Measurements from ENCODE around the gene NUAK2. TPM values are rescaled to one million over a fixed set of nuclear protein-coding genes. Genes with fewer than 3 reads are reported as not detected.

The NUAK2 gene
- total RNA-seq, 1 experiment from 2014 or later: 0.55 TPM

DNA sequence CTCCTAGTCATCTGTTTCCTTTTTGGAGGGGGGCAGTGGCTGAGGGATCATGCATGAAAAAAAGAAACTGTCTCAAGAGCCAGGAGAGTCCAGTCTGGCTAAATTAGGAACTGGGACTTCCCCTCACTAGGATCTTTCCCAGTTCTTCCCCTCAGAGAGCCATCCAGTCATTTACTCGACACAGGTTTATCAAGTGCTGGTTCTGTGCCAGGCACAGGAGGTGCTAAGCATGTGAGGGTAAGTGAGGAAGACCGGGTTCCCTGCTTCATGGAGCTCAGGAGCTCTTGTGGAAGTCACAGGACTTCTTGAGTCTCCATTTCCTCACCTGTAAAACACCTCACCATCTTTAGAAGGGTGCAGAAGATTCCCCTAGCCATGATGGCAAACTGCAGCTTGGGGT is 8.6 kb upstream of the NUAK2 start:
- in situ Hi-C loops (cut with HindIII; ENCODE audit: low pct_unique_long_range_greater_than_20kb, low sequenced_read_pairs): no loop called here
- no peak for DNase-seq (ENCODE audit: low read depth, low spot score)

DNA sequence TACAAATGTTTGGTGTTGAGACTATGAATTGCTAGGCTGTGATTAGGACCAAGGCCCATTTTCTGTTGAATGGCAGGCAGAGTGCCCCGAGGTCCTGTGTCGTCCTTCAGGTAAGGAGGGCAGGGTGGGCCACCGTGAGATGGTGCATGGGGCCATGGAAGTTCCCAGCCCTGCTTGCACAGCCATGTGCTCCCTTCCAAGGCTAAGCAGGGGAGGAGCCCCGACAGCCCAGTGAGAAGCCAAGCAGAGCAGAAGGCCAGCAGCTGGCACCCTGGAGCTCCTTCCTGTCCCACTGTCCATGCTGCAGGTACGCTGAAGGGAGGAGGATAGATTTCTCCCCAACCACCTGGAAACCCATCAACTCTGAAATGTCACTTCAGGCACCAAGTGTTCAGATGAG is 8.2 kb upstream of the NUAK2 start:
- no peak for DNase-seq (ENCODE audit: low read depth, low spot score)
- in situ Hi-C loops (cut with HindIII; ENCODE audit: low pct_unique_long_range_greater_than_20kb, low sequenced_read_pairs): no loop called here

DNA sequence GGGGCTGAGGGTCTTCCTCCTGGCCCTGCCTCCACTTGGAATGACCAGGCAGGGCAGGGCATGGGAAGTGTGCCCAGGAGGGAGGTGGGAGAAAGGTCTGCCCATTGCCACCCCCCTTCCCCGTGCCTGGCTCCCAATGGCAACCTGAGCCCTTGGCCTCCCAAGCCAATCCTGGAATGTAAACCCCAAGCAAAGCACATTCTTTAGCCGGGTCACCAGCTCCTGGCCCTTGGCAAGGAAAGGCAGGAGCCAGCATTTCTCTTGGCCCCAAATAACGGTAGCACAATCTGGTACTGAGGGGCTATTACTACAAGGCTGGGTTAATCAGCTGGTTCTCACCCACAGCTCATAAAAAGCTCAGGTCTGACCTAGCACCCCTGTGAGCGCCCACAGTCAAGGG is 6.9 kb upstream of the NUAK2 start:
- DNase-seq (ENCODE audit: low read depth, low spot score): no peak
- in situ Hi-C loops (cut with HindIII; ENCODE audit: low pct_unique_long_range_greater_than_20kb, low sequenced_read_pairs): no loop called here

DNA sequence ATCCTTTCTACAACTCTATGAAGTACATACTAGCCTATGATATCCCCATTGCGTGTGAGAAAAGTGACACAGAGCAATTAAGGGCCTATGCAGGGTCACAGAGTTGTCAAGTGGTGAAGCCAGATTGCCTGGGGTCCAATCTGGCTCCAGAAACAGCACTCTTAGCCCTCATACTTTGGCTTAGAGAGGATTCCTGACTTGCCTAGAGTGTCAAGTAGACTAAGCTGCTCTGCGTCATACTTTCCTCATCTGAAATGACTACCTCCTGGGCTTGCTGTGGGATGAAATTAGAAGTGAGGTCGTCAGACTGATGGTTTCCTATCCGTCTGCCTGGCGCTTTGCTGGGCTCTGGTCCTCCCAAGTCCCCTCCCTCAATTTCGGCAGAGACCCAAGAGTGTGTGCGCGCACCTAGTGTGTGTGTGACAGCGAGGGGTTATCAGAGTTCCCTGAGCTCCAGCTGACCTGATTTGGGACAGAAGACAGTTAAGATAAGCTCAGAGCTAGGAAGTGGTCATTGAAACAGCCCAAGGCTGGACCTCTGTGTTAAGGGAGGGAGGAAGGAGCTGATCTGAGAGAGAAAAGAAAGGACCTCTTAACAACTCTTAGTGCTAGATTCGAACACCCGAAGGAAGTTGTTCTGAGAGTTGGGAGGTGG is 5.4 kb upstream of the NUAK2 start:
- in situ Hi-C loops (cut with HindIII; ENCODE audit: low pct_unique_long_range_greater_than_20kb, low sequenced_read_pairs): no loop called here
- DNase-seq (ENCODE audit: low read depth, low spot score): no peak

DNA sequence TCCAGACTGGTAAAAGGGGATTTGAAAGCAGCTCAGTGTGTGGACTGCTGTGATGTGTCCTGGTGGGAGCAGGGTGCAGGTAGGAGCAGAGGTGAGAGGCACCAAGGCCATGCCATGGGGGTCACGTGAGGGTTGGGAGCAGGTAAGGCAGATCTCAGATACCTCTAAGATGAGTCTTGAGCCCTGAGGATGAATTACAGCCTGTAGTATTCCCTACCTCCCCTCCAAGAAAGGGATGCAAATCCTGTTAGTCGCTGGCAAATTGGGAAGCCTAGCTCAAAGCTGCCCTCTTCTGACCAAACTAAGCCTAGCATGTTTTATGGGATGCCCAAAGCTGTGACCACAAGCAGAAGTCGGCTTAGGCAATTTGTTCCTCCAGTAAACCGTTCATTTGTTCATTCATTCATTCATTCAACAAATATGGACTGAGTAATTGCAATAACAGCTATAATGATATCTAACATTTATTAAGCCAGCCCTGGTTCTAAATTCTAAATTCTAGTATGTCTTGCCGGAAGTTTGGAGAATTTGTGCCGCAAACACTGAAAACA is 3.9 kb upstream of the NUAK2 start:
- in situ Hi-C loops (cut with HindIII; ENCODE audit: low pct_unique_long_range_greater_than_20kb, low sequenced_read_pairs): no loop called here
- peak; percentile 77 for DNase-seq (ENCODE audit: low read depth, low spot score)

DNA sequence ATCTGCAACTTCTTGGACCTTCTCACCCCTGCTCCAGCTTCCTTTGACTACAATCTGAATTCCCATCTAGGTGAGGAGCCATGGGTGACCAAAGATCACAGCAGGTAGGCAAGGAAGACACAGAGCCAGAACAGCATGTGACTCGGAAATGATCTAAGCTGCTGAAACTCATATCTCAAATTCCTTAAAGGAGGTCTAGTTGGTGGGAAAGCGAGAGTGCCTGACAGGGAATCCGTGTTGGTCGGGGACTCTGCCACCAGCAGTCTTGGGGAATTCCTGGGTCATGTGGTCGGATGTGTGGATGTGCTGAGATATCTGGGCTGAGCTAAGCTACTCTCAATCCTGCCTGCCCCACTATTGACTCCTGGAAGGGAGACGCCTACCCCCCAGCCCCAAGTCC is 3.2 kb upstream of the NUAK2 start:
- in situ Hi-C loops (cut with HindIII; ENCODE audit: low pct_unique_long_range_greater_than_20kb, low sequenced_read_pairs): no loop called here

DNA sequence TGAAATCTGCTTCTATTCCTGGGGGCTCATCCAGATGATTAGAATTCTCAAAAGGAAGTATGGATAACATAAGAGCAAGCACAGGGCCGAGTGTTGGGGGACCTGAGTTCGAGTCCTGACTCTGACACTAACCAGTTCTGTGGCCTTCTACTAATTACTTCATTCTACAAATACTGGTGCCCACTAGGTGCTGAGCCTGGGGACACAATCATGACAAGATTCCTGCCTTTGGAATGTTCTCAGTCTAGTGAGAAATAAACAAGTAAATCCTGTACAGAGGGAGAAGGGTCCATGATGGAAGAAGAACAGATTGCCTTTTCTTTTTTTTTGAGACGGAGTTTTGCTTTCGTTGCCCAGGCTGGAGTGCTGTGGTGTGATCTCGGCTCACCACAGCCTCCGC is 2.2 kb upstream of the NUAK2 start:
- in situ Hi-C loops (cut with HindIII; ENCODE audit: low pct_unique_long_range_greater_than_20kb, low sequenced_read_pairs): no loop called here
- no peak for DNase-seq (ENCODE audit: low read depth, low spot score)

More for the DNA sequence above, 3.2 kb upstream of the NUAK2 start:
- no peak for DNase-seq (ENCODE audit: low read depth, low spot score)

DNA sequence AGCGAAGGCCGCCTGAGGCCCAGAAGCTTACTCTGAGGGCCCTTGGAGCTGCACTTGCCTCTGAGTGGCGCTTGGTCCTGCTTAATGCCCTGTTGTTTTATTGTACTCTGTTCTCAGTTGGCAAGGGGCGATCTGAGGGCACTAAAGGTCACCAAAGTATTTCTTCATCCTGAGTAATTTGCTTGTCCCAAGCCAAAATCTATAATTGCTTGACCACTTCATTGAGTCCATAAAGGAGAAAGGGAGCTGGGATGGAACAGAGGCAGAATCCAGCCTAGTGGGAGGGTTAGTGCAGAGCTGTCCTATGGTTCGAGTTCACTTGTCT is 376 bp upstream of the NUAK2 start:
- in situ Hi-C loops (cut with HindIII; ENCODE audit: low pct_unique_long_range_greater_than_20kb, low sequenced_read_pairs): no loop called here
- no peak for DNase-seq (ENCODE audit: low read depth, low spot score)

DNA sequence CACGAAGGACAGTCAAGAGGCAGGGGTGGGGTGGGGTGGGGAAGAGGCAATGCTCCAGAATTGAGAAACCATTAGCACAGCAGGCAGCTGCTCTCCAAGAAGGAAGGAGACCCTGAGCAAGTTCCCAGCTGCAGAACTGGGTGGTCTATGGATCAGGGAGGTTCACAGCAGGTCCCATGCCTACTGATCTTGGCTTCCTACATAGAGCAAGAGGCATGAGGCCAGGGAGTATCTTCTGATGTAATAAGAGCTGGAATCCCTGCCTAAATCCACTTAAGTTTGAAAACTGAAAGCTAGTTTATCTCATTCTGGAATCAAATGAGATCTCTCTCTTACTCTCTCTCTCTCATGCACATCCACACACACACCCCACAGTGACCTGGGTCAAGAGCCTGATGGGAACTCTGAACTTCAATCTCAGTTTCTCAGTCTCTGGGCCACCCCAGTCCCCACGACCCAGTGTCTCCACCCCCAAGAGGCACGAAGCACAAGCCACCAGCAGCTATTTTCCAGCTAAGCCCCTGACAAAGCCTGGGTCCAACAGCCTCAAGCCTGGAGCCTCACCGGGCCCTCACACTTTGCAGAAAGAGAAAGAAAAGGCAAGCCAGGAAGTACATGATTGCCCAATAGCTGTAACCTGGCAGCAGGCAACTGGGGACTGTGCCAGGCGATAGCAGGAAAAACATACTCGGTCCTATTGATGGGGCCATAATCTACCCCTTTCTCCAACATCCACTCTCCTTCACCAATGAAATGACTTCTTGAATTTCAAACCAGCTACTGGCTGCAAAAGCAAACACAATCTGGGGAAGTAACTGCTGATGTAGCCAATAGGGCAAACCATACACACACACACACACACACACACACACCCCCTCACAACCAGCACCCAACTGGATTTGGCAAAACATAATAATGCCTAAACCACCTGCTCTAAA is 2.2 kb downstream of the NUAK2 start:
- no peak for DNase-seq (ENCODE audit: low read depth, low spot score)
- in situ Hi-C loops (cut with HindIII; ENCODE audit: low pct_unique_long_range_greater_than_20kb, low sequenced_read_pairs): no loop called here

DNA sequence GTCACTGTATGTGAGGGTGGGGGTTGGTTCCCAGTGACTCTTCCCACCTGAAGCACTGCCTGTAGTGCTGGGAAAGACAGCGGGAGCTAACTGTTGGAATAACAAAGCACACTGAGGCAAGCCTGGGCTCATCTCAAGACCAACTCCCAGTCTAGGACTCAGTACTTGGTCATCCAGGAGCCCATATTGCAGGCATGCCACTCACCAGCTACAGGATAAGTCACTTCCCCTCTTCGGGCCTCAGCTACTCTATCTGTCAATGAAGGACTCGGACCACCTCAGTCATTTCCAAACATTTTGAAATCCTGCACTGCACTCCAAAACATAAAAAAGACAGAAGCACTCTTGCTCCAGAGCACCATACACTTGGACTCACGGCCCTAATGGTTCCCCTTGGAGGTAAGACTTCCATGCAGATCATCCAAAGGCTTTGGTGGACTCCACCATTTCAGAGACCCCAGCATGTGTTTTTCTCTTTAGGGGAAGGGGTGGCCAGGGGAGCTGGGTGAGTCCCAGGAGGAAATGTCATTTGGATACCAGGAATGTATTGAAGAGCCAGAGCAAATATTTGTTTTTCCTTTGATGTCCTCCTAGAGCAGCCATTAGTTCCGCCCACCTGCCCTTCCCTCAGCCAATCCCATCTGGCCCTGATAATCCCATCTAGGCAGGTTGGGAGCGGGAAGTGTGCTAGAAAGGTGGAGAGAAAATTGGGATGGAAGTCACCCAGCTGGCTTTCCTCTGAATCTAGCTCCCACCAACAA is 3.1 kb downstream of the NUAK2 start:
- DNase-seq (ENCODE audit: low read depth, low spot score): no peak
- in situ Hi-C loops (cut with HindIII; ENCODE audit: low pct_unique_long_range_greater_than_20kb, low sequenced_read_pairs): no loop called here

DNA sequence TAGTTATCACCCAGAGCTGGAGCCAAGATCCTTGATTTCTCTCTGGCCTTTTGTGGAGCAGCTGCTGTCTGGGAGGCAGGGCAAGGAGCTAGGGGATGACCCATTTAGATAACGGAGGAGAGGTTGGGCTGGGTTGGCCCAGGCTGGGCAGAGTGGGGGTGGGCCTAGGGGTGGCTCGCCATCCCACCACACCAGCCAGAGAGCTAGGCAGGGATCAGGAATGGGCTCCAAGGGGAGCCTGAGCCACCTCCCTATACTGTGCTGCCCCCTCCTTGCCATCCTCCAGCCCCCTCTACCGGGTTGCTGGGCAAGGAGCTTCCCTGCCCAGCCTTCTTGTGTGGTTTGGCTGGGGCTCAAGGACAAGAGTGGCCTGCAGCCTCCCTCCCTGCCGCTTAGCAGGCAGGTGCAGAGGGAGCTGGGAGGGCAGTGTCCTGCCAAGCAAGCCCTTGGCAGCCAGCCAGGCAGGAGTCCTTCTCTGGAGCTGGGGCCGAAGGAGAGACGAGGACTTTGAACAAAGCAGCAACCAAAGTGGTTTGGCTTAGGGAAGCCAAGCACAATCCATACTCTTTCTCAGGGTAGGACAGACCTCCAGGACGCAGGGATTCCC is 4.1 kb downstream of the NUAK2 start:
- DNase-seq (ENCODE audit: low read depth, low spot score): no peak
- in situ Hi-C loops (cut with HindIII; ENCODE audit: low pct_unique_long_range_greater_than_20kb, low sequenced_read_pairs): no loop called here

DNA sequence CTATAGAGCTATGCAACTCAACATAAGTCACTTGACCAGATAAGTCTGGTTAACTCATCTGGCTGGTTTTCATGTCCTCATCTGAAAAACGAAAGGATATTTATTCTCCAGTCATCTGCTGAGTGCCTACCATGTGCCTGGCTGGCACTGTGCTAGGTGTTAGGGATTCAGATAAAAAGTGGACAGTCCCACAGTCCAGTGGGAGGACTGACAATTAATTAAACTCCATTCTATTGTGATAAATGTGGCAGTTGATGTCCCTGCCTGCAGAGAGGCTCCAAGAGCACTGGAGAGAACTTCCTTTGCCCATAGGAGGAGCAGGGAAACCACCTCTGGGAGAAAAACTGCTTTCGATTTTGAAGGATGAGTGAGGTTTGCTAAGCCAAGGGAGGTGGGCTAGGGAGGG is 5.4 kb downstream of the NUAK2 start:
- in situ Hi-C loops (cut with HindIII; ENCODE audit: low pct_unique_long_range_greater_than_20kb, low sequenced_read_pairs): no loop called here
- no peak for DNase-seq (ENCODE audit: low read depth, low spot score)

DNA sequence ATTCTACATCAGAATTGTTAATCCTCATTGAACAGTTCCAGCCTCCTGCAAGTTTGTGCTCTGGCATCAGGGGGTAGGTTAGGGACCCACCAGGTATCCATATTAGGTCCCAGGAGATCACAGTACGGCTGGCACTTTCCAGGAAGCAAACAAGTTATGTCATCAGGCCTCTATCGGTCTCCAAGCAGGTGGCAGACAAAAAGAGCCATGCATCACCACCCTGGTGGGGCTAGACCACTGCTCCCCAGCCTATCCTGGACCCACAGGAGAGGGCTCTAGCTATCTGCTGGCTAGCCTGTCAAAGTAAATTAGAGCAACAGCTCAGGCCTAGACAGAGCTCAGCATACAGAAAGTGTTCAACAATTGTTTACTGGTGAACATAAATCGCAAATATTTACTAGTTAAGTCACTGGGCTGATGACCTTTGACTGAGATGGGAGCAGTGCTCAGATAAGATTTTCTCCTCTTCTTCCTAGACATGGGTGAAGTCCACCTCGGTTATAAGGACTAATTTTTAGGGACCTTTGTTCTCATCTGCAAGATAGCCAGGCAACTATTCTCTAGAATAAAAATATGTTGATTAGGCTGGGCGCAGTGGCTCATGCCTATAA is 6.4 kb downstream of the NUAK2 start:
- no peak for DNase-seq (ENCODE audit: low read depth, low spot score)
- in situ Hi-C loops (cut with HindIII; ENCODE audit: low pct_unique_long_range_greater_than_20kb, low sequenced_read_pairs): no loop called here

DNA sequence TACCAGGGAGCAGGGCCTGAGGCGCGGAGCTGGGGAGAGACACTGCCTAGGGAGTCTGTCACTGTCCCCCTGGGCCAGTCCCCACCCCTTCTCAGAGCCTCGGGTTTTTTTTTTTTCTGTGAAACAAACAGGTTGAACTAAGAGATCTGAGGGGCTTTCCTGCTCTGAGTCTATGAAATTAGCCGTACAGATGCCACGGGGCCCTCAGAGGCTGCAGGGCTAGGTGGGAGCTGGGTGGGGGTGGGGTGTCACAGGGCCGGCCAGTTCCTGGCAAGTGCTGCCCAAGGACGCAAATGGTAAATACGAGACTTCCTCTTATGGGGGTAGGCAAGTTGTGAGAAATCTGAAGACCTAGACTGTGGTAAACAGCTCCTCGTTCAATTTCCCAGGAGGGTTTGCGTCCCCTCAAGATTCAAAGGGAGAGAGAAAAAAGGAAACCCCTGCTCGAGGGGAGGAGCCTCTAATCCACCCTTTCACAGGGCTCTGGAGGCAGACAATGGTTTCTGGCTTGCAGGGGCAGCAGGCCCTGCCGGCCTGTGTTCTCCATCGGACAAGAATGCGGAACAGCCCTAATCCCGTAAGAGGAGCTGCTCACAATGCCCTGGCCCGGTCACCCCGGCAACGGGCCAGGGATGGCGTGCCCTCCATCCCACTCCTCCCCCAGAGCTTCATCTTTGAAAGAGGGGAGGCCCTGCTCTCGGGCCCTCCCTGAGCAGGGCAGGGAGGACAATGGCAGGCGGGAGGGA is 7.8 kb downstream of the NUAK2 start:
- in situ Hi-C loops (cut with HindIII; ENCODE audit: low pct_unique_long_range_greater_than_20kb, low sequenced_read_pairs): no loop called here
- DNase-seq (ENCODE audit: low read depth, low spot score): no peak

DNA sequence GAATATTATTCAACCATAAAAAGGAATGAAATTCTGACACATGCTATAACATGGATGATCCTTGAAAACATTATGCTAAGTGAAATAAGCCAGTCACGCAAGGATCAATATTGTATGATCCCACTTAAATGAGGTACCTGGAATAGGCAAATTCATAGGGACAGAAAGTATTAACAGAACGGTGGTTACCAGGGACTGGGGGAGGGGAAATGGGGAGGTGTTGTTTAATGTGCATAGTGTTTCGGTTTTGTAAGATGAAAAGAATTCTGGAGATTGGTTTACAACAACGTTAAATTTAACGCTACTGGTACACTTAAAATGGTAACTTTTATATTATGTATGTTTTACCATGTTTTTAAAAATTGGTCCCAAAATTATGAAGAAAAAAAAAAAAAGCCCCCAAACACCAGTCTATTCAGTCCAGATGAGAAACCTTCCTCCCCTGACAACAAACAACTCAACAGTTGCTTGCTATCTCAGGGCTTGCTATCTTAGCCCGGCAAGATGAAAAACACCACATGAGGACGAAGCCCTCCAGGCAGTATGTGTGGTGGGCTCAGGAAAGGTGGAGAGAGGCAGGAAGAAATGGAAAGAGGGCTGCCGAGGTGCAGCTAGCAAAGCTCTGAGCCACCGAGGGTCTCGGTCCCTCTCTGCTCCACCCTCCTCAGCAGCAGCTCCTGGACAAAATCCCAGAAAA is 8.5 kb downstream of the NUAK2 start:
- DNase-seq (ENCODE audit: low read depth, low spot score): no peak
- in situ Hi-C loops (cut with HindIII; ENCODE audit: low pct_unique_long_range_greater_than_20kb, low sequenced_read_pairs): no loop called here

DNA sequence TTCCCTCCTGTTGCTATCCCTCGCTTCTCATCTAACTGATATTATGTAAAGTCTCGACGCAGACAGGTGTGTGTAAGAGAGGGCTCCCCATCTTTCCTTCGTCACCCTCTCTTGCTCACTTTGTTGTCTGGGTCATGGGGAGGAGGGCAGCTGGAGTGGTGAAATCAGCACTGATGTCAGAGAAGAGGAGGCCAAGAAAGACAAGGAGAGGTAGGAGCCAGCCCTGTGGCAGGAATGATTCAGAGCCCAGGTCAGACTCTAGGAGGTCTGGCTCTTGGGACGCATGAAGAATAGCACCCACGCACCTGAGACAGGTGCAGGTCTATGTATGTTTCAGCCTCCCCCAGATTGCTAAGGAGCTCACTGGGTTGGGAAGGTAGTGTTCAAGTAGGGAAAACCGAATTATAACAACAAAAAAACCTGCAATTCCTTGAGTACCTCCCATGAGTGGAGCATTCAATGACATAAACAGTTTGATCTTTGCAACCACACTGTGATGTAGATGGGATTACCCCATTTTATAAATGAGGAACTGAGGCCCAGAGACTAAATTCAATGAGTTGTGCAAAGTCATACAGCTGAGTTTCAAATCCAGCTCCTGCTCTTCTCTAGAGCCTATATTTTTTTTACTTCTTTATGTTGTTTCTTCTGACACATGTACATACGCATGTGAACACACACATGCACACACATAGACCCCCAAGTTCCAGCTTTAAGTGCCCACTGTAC is 10.4 kb downstream of the NUAK2 start:
- in situ Hi-C loops (cut with HindIII; ENCODE audit: low pct_unique_long_range_greater_than_20kb, low sequenced_read_pairs): no loop called here
- DNase-seq (ENCODE audit: low read depth, low spot score): no peak

All from SK-MEL-5 (cell line).